H1 (cell line): ENCODE results near the gene TRIM28. TPM values are rescaled to one million over a fixed set of nuclear protein-coding genes. Genes with fewer than 3 reads are reported as not detected.

Experiments
- CTCF ChIA-PET: fragments of 300-600 bp; sonication (Branson Sonifier 250); formaldehyde crosslinking; loops from one replicate; lab custom pipeline; 2021; ENCODE audit not compliant: partially characterized antibody; lab: Charles Lee
- POLR2A ChIA-PET: fragments of 300-600 bp; sonication (Branson Sonifier 250); formaldehyde crosslinking; loops from one replicate; lab custom pipeline; 2021; ENCODE audit warnings: inconsistent platforms; ENCODE audit not compliant: partially characterized antibody; lab: Charles Lee
- DNase-seq, 2 experiments: peaks; one replicate each; pipeline versions ENCODE4 v3.0.0 to v3.0.0-alpha.2; 2010 to 2022; ENCODE audit warnings: low spot score in 2 of 2, low read depth in 1 of 2, mixed read lengths in 1 of 2
- FAIRE-seq: peaks from 2 replicates; lab custom pipeline; 2011; peaks lifted over from hg19 to GRCh38; lab: Jason Lieb, UNC
- H2AFZ ChIP-seq: 2 replicates; pipeline ENCODE4 v1.8.1; 2012; ENCODE audit warnings: low read length, inconsistent platforms
- H2AK5ac ChIP-seq: 2 replicates; pipeline ENCODE4 v1.6.1; 2013; ENCODE audit warnings: low read depth, low read length
- H2BK120ac ChIP-seq: replicated peaks from 2 replicates; pipeline ENCODE3; 2013; ENCODE audit warnings: low read depth, low read length, inconsistent platforms
- H2BK12ac ChIP-seq: 2 replicates; pipeline ENCODE4 v1.6.1; 2013; ENCODE audit warnings: low read depth, low read length
- H2BK15ac ChIP-seq: 2 replicates; pipeline ENCODE4 v1.6.1; 2013; ENCODE audit warnings: low read length
- H2BK20ac ChIP-seq: 2 replicates; pipeline ENCODE4 v1.6.1; 2013; ENCODE audit warnings: low read length
- H2BK5ac ChIP-seq: 2 replicates; pipeline ENCODE4 v1.6.1; 2013; ENCODE audit warnings: low read depth, low read length
- H3K14ac ChIP-seq: 2 replicates; pipeline ENCODE4 v1.6.1; 2013; ENCODE audit warnings: inconsistent platforms; ENCODE audit not compliant: insufficient read length
- H3K18ac ChIP-seq: 2 replicates; pipeline ENCODE4 v1.6.1; 2013; ENCODE audit warnings: low read length; ENCODE audit errors: extremely low read depth
- H3K23ac ChIP-seq: 2 replicates; pipeline ENCODE4 v1.6.1; 2013; ENCODE audit warnings: inconsistent platforms; ENCODE audit not compliant: insufficient read length
- H3K23me2 ChIP-seq: 2 replicates; pipeline ENCODE4 v1.6.1; 2013; ENCODE audit warnings: low read depth, low read length
- H3K27ac ChIP-seq: 2 replicates; pipeline ENCODE4 v1.6.1; 2011; ENCODE audit warnings: low read depth, low read length, inconsistent platforms
- H3K27me3 ChIP-seq, 4 experiments: replicated peaks in 1 of 4; 1 replicate in 1 of 4; 2 replicates in 3 of 4; pipeline versions ENCODE4 v1.6.1 to v1.8.1; 2011 to 2013; ENCODE audit warnings: low read length in 3 of 4, mild to moderate bottlenecking in 3 of 4, inconsistent platforms in 2 of 4, mixed read lengths in 2 of 4, moderate library complexity in 1 of 4; ENCODE audit not compliant: control insufficient read depth in 3 of 4, insufficient read depth in 3 of 4; ENCODE audit errors: extremely low read depth in 1 of 4
- H3K36me3 ChIP-seq, 4 experiments: 2 replicates each; pipeline versions ENCODE4 v1.6.1 to v1.8.1; 2011 to 2013; ENCODE audit warnings: mild to moderate bottlenecking in 4 of 4, low read length in 3 of 4, moderate library complexity in 2 of 4, control low read depth in 1 of 4, inconsistent platforms in 1 of 4; ENCODE audit not compliant: insufficient read depth in 4 of 4, control insufficient read depth in 2 of 4
- H3K4ac ChIP-seq: replicated peaks from 2 replicates; pipeline ENCODE3; 2013; ENCODE audit warnings: low read length, low read depth, mixed read lengths, inconsistent platforms; ENCODE audit not compliant: insufficient read length
- H3K4me1 ChIP-seq, 4 experiments: replicated peaks in 1 of 4; 1 replicate in 1 of 4; 2 replicates in 3 of 4; pipeline versions ENCODE4 v1.6.1 to v1.8.1; 2011 to 2013; ENCODE audit warnings: low read length in 3 of 4, inconsistent platforms in 2 of 4, mixed read lengths in 1 of 4; ENCODE audit not compliant: insufficient read depth in 4 of 4, control insufficient read depth in 3 of 4
- H3K4me2 ChIP-seq, 2 experiments: 2 replicates each; pipeline versions ENCODE4 v1.6.1 to v1.8.1; 2011 to 2013; ENCODE audit warnings: low read depth in 2 of 2, low read length in 2 of 2, control low read depth in 1 of 2, inconsistent platforms in 1 of 2, mild to moderate bottlenecking in 1 of 2; ENCODE audit not compliant: insufficient read depth in 1 of 2
- H3K4me3 ChIP-seq, 4 experiments: fragments of 200-600, 300-600 bp in 1 of 4; sonication (generic), shearing (Covaris generic), sonication (Bioruptor Twin) in 1 of 4; 2 replicates each; pipeline versions ENCODE4 v1.5.1 to v1.8.1; 2011 to 2016; ENCODE audit warnings: low read length in 4 of 4, low read depth in 3 of 4, control low read depth in 2 of 4, inconsistent platforms in 2 of 4, mild to moderate bottlenecking in 2 of 4, mixed read lengths in 1 of 4, moderate library complexity in 1 of 4; ENCODE audit not compliant: insufficient read depth in 2 of 4; ENCODE audit errors: extremely low read depth in 1 of 4
- H3K56ac ChIP-seq: replicated peaks from 2 replicates; pipeline ENCODE3; 2013; ENCODE audit warnings: low read depth, mild to moderate bottlenecking, mixed read lengths, low read length, inconsistent platforms; ENCODE audit not compliant: insufficient read length
- H3K79me1 ChIP-seq: 2 replicates; pipeline ENCODE4 v1.6.1; 2013; ENCODE audit warnings: low read depth, low read length, control low read depth
- H3K79me2 ChIP-seq, 2 experiments: 2 replicates each; pipeline versions ENCODE4 v1.6.1 to v1.8.1; 2012 to 2013; ENCODE audit warnings: low read length in 2 of 2, mild to moderate bottlenecking in 2 of 2, inconsistent platforms in 1 of 2; ENCODE audit not compliant: insufficient read depth in 2 of 2, control insufficient read depth in 1 of 2
- H3K9ac ChIP-seq, 4 experiments: replicated peaks in 1 of 4; 1 replicate in 1 of 4; 2 replicates in 3 of 4; pipeline versions ENCODE4 v1.6.1 to v1.8.1; 2011 to 2013; ENCODE audit warnings: low read depth in 3 of 4, low read length in 3 of 4, control low read depth in 2 of 4, mild to moderate bottlenecking in 2 of 4, moderate library complexity in 2 of 4, inconsistent platforms in 1 of 4; ENCODE audit errors: extremely low read depth in 1 of 4
- H3K9me3 ChIP-seq, 2 experiments: 2 replicates each; pipeline versions ENCODE4 v1.6.1 to v1.8.1; 2012 to 2013; ENCODE audit warnings: mild to moderate bottlenecking in 2 of 2, moderate library complexity in 2 of 2, control low read depth in 1 of 2, inconsistent platforms in 1 of 2, low read depth in 1 of 2, low read length in 1 of 2, mixed read lengths in 1 of 2; ENCODE audit not compliant: insufficient read depth in 2 of 2
- H4K20me1 ChIP-seq, 2 experiments: replicated peaks in 1 of 2; 2 replicates each; pipeline versions ENCODE3 to v1.8.1; 2011 to 2013; ENCODE audit warnings: inconsistent platforms in 2 of 2, low read length in 2 of 2, mild to moderate bottlenecking in 1 of 2; ENCODE audit not compliant: insufficient read depth in 2 of 2, control insufficient read depth in 1 of 2
- H4K5ac ChIP-seq: 2 replicates; pipeline ENCODE4 v1.6.1; 2013; ENCODE audit warnings: low read length, low read depth, mixed read lengths, inconsistent platforms; ENCODE audit not compliant: insufficient read length
- H4K8ac ChIP-seq: 2 replicates; pipeline ENCODE4 v1.8.0; 2013; ENCODE audit warnings: mild to moderate bottlenecking, moderate library complexity, low read length, inconsistent platforms; ENCODE audit not compliant: insufficient read depth; ENCODE audit errors: extremely low read depth
- H4K91ac ChIP-seq: replicated peaks from 2 replicates; pipeline ENCODE3; 2013; ENCODE audit warnings: low read length, mixed read lengths, inconsistent platforms; ENCODE audit not compliant: insufficient read length
- BRCA1 ChIP-seq: IDR thresholded peaks from 2 replicates; pipeline ENCODE4 v1.6.1; 2012; ENCODE audit warnings: low read depth, low read length, improper control_type of control experiment
- CHD2 ChIP-seq: IDR thresholded peaks from 2 replicates; pipeline ENCODE4 v1.6.1; 2012; ENCODE audit warnings: low read length, improper control_type of control experiment
- EGR1 ChIP-seq: IDR thresholded peaks from 2 replicates; pipeline ENCODE4 v1.6.1; 2011; ENCODE audit warnings: low read depth, low read length, borderline replicate concordance
- FOSL1 ChIP-seq: IDR thresholded peaks from 2 replicates; pipeline ENCODE4 v1.6.1; 2011; ENCODE audit warnings: mild to moderate bottlenecking, low read depth, low read length, moderate library complexity; ENCODE audit not compliant: insufficient read depth
- JUN ChIP-seq: IDR thresholded peaks from 2 replicates; pipeline ENCODE4 v1.6.1; 2011; ENCODE audit warnings: low read depth, mild to moderate bottlenecking, improper control_type of control experiment, low read length
- PHF8 ChIP-seq: fragments of 200-600 bp; sonication (generic); conservative IDR thresholded peaks from 2 replicates; pipeline ENCODE4 v1.7.1; 2012; ENCODE audit warnings: low read depth, mild to moderate bottlenecking, inconsistent platforms, low read length, moderate library complexity
- RAD21 ChIP-seq, 2 experiments: IDR thresholded peaks in 1 of 2; conservative IDR thresholded peaks in 1 of 2; 2 replicates each; pipeline ENCODE4 v1.6.1; 2011; ENCODE audit warnings: low read depth in 2 of 2, low read length in 2 of 2, improper control_type of control experiment in 1 of 2, inconsistent platforms in 1 of 2, mild to moderate bottlenecking in 1 of 2, moderate library complexity in 1 of 2
- SUZ12 ChIP-seq: fragments of 200-600 bp; sonication (generic); IDR thresholded peaks from 2 replicates; pipeline ENCODE4 v1.6.1; 2012; ENCODE audit warnings: mild to moderate bottlenecking, inconsistent platforms, low read length, moderate library complexity, mixed read lengths
- TBP ChIP-seq: IDR thresholded peaks from 2 replicates; pipeline ENCODE4 v1.6.1; 2011; ENCODE audit warnings: low read depth, low read length, improper control_type of control experiment
- ZNF274 ChIP-seq: IDR thresholded peaks from 2 replicates; pipeline ENCODE4 v1.7.0; 2012; ENCODE audit warnings: low read length, borderline replicate concordance; ENCODE audit errors: extremely low read depth
- WGBS, 2 experiments: shearing (Covaris generic) in 1 of 2; methylation state at CpG; one replicate each; pipeline versions ENCODE4 v1.1.6 to v1.1.7; 2013 to 2015; ENCODE audit warnings: low lambda C conversion rate in 2 of 2, mixed read lengths in 2 of 2, inconsistent platforms in 1 of 2, low coverage in 1 of 2, missing lambda C conversion rate in 1 of 2; ENCODE audit not compliant: insufficient replicate concordance in 2 of 2, insufficient coverage in 1 of 2, insufficient read length in 1 of 2; ENCODE audit errors: extremely low coverage in 1 of 2, missing lambda C conversion rate in 1 of 2; 5-methylcytosine and 5-hydroxymethylcytosine counted together
- polyA plus RNA-seq, 7 experiments: library from polyadenylated mRNA; depleted of rRNA in 3 of 7; stranded (reverse) in 5 of 7; unstranded in 2 of 7; fragments of >200 nt in 5 of 7; fragments of 200-250 nt in 2 of 7; gene quantifications; 1 replicate in 5 of 7; 2 replicates in 1 of 7; 4 replicates in 1 of 7; pipeline versions ENCODE4 v1.2.1 to v1.2.3, GENCODE V29; 2011 to 2013; ENCODE audit warnings: missing spikeins in 2 of 7, mixed read lengths in 2 of 7
- total RNA-seq: library from RNA; stranded (reverse); fragmentation: NEBNext Ultra II Directional; extraction: Animal tissue kit (Norgen Biotek cat#: 25700); gene quantifications from 2 replicates; pipeline ENCODE4 v1.2.1, GENCODE V29; 2021
- TF ChIP-seq, protein P1 (sequence below): IDR thresholded peaks from 2 replicates; pipeline ENCODE4 v1.6.1; 2012; ENCODE audit warnings: inconsistent platforms

The TRIM28 gene
- total and polyA plus RNA-seq, 2 of the 8 experiments (the other 6 are each of a cell fraction or from before 2014, with no cell fraction given) = 1,433 to 1,442 TPM

DNA sequence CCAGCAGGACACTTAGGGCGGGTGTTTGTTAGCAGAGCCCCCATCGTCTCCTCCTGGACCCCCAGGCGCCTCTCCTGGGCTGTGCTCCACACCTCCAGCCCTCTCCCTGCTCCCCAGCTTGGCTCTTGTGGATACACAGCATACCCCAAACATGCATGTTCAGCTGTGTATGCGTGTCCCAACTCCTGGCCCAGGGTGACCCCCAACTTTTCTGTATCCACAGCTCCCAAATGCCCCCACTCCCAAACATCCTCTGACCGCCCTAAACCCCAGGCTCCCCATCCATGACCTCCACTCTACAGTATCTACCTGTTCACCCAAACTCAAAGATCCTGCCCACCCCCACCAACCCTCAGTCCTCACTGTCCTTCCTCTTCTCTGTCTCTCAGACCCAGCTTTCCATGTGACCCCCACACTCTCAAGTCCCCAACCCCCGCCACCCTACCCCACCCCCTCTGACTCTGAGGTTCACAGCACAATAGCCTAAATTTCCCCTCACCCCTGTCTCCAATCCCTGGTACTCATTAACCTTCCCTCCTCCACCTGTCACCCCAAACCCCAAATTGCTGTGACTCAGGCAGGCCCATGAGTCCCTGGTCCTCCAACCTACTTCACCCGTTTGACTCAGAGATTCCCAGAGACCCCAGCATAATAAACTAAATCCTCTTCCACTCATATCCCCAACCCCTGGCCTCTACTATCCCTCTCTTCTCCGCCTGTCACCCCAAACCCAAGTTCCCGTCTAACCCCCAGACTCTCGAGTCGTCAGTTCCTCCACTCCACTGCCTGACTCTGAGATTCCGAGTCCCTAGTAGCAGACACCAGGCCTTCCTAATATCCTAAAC lies 13.6 kb downstream of the TRIM28 start:
- Histone ChIP-seq H3K9me3 (no peaks in the 10 kb centered on the region), H3K27ac (peak overlapping the region; percentile 14; the same call in 1 of the 2 replicates), H3K79me2 (peaks cover 7 to 19% of the 10 kb centered on the region in 2 experiments), H3K14ac (no peak overlapping the region), H3K23ac (no peak overlapping the region), H2BK120ac (no peak overlapping the region), H2BK15ac (no peak overlapping the region), H2AK5ac (no peak overlapping the region), H3K79me1 (peaks cover 4% of the 10 kb centered on the region), H3K4me3 (peak overlapping the region; percentile 58 to 87 (median 81)), H3K36me3 (peaks cover 6 to 15% (median 10%) of the 10 kb centered on the region in 4 experiments), H3K9ac (peak overlapping the region; percentile 82 to 100 (median 86)), H4K5ac (no peak overlapping the region), H2BK5ac (peak overlapping the region; percentile 66; the same call in 1 of the 2 replicates), H3K23me2 (peaks cover 29% of the 10 kb centered on the region), H4K8ac (no peak overlapping the region), H2AFZ (no peak overlapping the region), H2BK20ac (no peak overlapping the region), H3K4me1 (peaks cover 0 to 36% (median 22%) of the 10 kb centered on the region in 4 experiments; a peak in 6 of 7 replicates), H3K18ac (no peak overlapping the region; the same call in 1 of the 2 replicates), H4K91ac (no peak overlapping the region), H3K4me2 (peak overlapping the region; percentile 87 to 96), H3K4ac (no peak overlapping the region), H3K27me3 (peaks cover 0 to 8% (median 2%) of the 10 kb centered on the region in 4 experiments; a peak in 3 of 7 replicates), H2BK12ac (no peak overlapping the region), H4K20me1 (peaks cover 0 to 7% of the 10 kb centered on the region in 2 experiments), H3K56ac (peak overlapping the region; percentile 47)
- FAIRE-seq (no peak), DNase-seq (no peak)
- WGBS, 2 experiments = 34% methylated on average over 10 of the region's 12 CpGs; no CpG with 5 or more reads in 1 of the 2 experiments
- ChIA-PET POLR2A (interaction anchor here (0.6 to 17.2 kb wide), 5 partner anchors 8 to 328 kb away, joined by 3 to 434 read pairs (median 80); partner anchors contain the start of genes CHMP2A, MZF1, SLC27A5 and TRIM28), CTCF (interaction anchor here (0.8 to 7.3 kb wide), 5 partner anchors 10 to 41 kb away, joined by 3 to 35 read pairs (median 4); partner anchors contain the start of gene ZBTB45)
- TF ChIP-seq, protein P1, sequence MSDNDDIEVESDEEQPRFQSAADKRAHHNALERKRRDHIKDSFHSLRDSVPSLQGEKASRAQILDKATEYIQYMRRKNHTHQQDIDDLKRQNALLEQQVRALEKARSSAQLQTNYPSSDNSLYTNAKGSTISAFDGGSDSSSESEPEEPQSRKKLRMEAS = no peak
- TF ChIP-seq CHD2 (no peak), FOSL1 (no peak), SUZ12 (no peak), PHF8 (no peak), RAD21 (IDR thresholded peaks at IDR 0.05 in 1 of 2, conservative IDR thresholded peaks at IDR 0.05 in 1 of 2; ENCODE audit: low read depth in 2 of 2, low read length in 2 of 2) (no peak), TBP (no peak), ZNF274 (no peak), BRCA1 (no peak), JUN (no peak), EGR1 (no peak)
